Peyer's patch (tissue), 4 donors: Measurements from ENCODE around the gene ZMIZ1. TPM values are rescaled to one million over a fixed set of nuclear protein-coding genes. Genes with fewer than 3 reads are reported as not detected.

Experiments used
- DNase-seq, 3 donors: peaks; one replicate each; pipeline ENCODE4 v3.0.0-alpha.2; 2017 to 2019
- H3K27ac ChIP-seq, 4 donors: fragments of 200-600 bp; sonication (generic); one replicate each; pipeline ENCODE4 v1.5.1; 2016 to 2019
- H3K27me3 ChIP-seq, 2 donors: fragments of 200-600 bp; sonication (generic); one replicate each; pipeline ENCODE4 v1.5.1; 2019
- H3K36me3 ChIP-seq, 3 donors: fragments of 200-600 bp; sonication (generic); one replicate each; pipeline ENCODE4 v1.5.1; 2016 to 2019
- H3K4me1 ChIP-seq, 4 donors: fragments of 200-600 bp; sonication (generic); one replicate each; pipeline ENCODE4 v1.5.1; 2016 to 2019
- H3K4me3 ChIP-seq, 4 donors: fragments of 200-600 bp; sonication (generic); 1 replicate in 3 of 4; 2 replicates in 1 of 4; pipeline ENCODE4 v1.5.1; 2016 to 2019; ENCODE audit warnings: mild to moderate bottlenecking in 1 of 4
- H3K9me3 ChIP-seq, 4 donors: fragments of 200-600 bp; sonication (generic); one replicate each; pipeline ENCODE4 v1.5.1; 2016 to 2019; ENCODE audit warnings: mild to moderate bottlenecking in 1 of 4
- CTCF ChIP-seq, 6 experiments: fragments of 450-650 bp in 4 of 6; fragments of 200-600 bp in 2 of 6; sonication (generic) in 1 of 6; IDR thresholded peaks; one replicate each; pipeline ENCODE4 v1.5.1; 2017 to 2019; ENCODE audit warnings: antibody characterized with exemption in 6 of 6, mild to moderate bottlenecking in 3 of 6, moderate library complexity in 1 of 6
- POLR2A ChIP-seq, 2 donors: fragments of 450-650 bp; IDR thresholded peaks; one replicate each; pipeline ENCODE4 v1.5.1; 2017; ENCODE audit warnings: antibody characterized with exemption in 2 of 2, mild to moderate bottlenecking in 2 of 2, moderate library complexity in 2 of 2
- total RNA-seq, 4 donors: library from RNA; depleted of rRNA; stranded (reverse); fragments of >200 nt; gene quantifications; one replicate each; pipeline ENCODE4 v1.1.0, GENCODE V29; 2016

Gene ZMIZ1
- total RNA-seq, 4 donors from 2014 or later: 40.4 to 86.7 (median 73.2) TPM

GRCh38 chr10:79269443-79269842 lies 200.7 kb downstream of the ZMIZ1 start:
- Histone ChIP-seq H3K27me3 (no peaks in the 10 kb centered on the region), H3K36me3 (peaks cover 0 to 14% (median 0%) of the 10 kb centered on the region in 3 donors), H3K4me1 (peaks cover 0 to 73% (median 16%) of the 10 kb centered on the region in 4 donors), H3K27ac (no peak overlapping the region), H3K4me3 (no peak overlapping the region), H3K9me3 (no peaks in the 10 kb centered on the region)
- no peak for DNase-seq
- TF ChIP-seq CTCF (IDR thresholded peaks at IDR 0.05): no peak
- no peak for TF ChIP-seq POLR2A (IDR thresholded peaks at IDR 0.05)

- peak overlapping the region in 3 of 4 donors; percentile 0 to 48 (median 13) for H3K27ac ChIP-seq
- TF ChIP-seq CTCF (IDR thresholded peaks at IDR 0.05) (no peak), POLR2A (IDR thresholded peaks at IDR 0.05) (no peak)
- H3K4me1 ChIP-seq: peaks cover 0 to 78% (median 16%) of the 10 kb centered on the region in 4 donors
- no peaks in the 10 kb centered on the region for H3K27me3 ChIP-seq
- H3K4me3 ChIP-seq: no peak overlapping the region
- DNase-seq: no peak
- H3K36me3 ChIP-seq: peaks cover 0 to 14% (median 0%) of the 10 kb centered on the region in 3 donors
- H3K9me3 ChIP-seq: no peaks in the 10 kb centered on the region
These were observed 201.2 kb downstream of the ZMIZ1 start for GRCh38 chr10:79269969-79270368.

- TF ChIP-seq POLR2A (IDR thresholded peaks at IDR 0.05): no peak
- TF ChIP-seq CTCF (IDR thresholded peaks at IDR 0.05): no peak
- Histone ChIP-seq H3K27me3 (no peaks in the 10 kb centered on the region), H3K36me3 (peaks cover 0 to 14% (median 0%) of the 10 kb centered on the region in 3 donors), H3K27ac (peak overlapping the region in 2 of 4 donors; percentile 3 to 48), H3K9me3 (no peaks in the 10 kb centered on the region), H3K4me3 (no peak overlapping the region), H3K4me1 (peaks cover 0 to 82% (median 16%) of the 10 kb centered on the region in 4 donors)
- no peak for DNase-seq
These were observed 201.9 kb downstream of the ZMIZ1 start for GRCh38 chr10:79270466-79271246.

GRCh38 chr10:79272353-79272752 lies 203.6 kb downstream of the ZMIZ1 start:
- DNase-seq: no peak
- TF ChIP-seq POLR2A (IDR thresholded peaks at IDR 0.05): no peak
- TF ChIP-seq CTCF (IDR thresholded peaks at IDR 0.05): no peak
- no peak overlapping the region for H3K27ac ChIP-seq

GRCh38 chr10:79273604-79274003 lies 204.8 kb downstream of the ZMIZ1 start:
- H3K27ac ChIP-seq: peak overlapping the region in 3 of 4 donors; percentile 17 to 79 (median 32)
- no peaks in the 10 kb centered on the region for H3K9me3 ChIP-seq
- no peak overlapping the region for H3K4me3 ChIP-seq
- DNase-seq: no peak
- no peaks in the 10 kb centered on the region for H3K27me3 ChIP-seq
- peaks cover 0 to 21% (median 0%) of the 10 kb centered on the region in 3 donors for H3K36me3 ChIP-seq
- peaks cover 0 to 56% (median 2%) of the 10 kb centered on the region in 4 donors for H3K4me1 ChIP-seq
- TF ChIP-seq POLR2A (IDR thresholded peaks at IDR 0.05) (no peak), CTCF (IDR thresholded peaks at IDR 0.05) (no peak)

More at GRCh38 chr10:79272353-79272752, 203.6 kb downstream of the ZMIZ1 start:
- no peaks in the 10 kb centered on the region for H3K27me3 ChIP-seq
- H3K36me3 ChIP-seq: peaks cover 0 to 18% (median 0%) of the 10 kb centered on the region in 3 donors
- H3K4me3 ChIP-seq: no peak overlapping the region
- H3K9me3 ChIP-seq: no peaks in the 10 kb centered on the region
- H3K4me1 ChIP-seq: peaks cover 0 to 67% (median 7%) of the 10 kb centered on the region in 4 donors
